Mesothelial cell of epicardium (in vitro differentiated cells): Measurements from ENCODE around the gene LCLAT1. TPM values are rescaled to one million over a fixed set of nuclear protein-coding genes. Genes with fewer than 3 reads are reported as not detected.

ENCODE experiments used
- DNase-seq, 2 experiments: peaks; one replicate each; pipeline ENCODE4 v3.0.0; 2021; ENCODE audit warnings: low spot score in 2 of 2; ENCODE audit not compliant: unreplicated experiment in 2 of 2
- H3K27ac Mint-ChIP-seq: 2 replicates; pipeline ENCODE4 v1.8.0; 2021; ENCODE audit warnings: mixed read lengths
- H3K27me3 Mint-ChIP-seq: 2 replicates; pipeline ENCODE4 v1.8.0; 2021; ENCODE audit warnings: low read depth, mixed read lengths
- H3K36me3 Mint-ChIP-seq: 2 replicates; pipeline ENCODE4 v1.8.0; 2021; ENCODE audit warnings: mixed read lengths
- H3K4me1 Mint-ChIP-seq: 2 replicates; pipeline ENCODE4 v1.8.0; 2021; ENCODE audit warnings: mixed read lengths
- H3K4me3 Mint-ChIP-seq: 2 replicates; pipeline ENCODE4 v1.8.0; 2021; ENCODE audit warnings: mild to moderate bottlenecking, moderate library complexity, mixed read lengths
- H3K9me3 Mint-ChIP-seq: 2 replicates; pipeline ENCODE4 v1.8.0; 2021; ENCODE audit warnings: mixed read lengths
- total RNA-seq: library from RNA; stranded (reverse); gene quantifications from 3 replicates; pipeline ENCODE4 v1.2.1, GENCODE V29; 2021
- TF ChIP-seq, protein P1 (sequence below): fragments of 200-600 bp; sonication (generic); IDR thresholded peaks from one replicate; pipeline ENCODE4 v1.5.0; 2021; ENCODE audit warnings: antibody characterized with exemption; ENCODE audit not compliant: unreplicated experiment

LCLAT1 gene
- total RNA-seq, 1 donor from 2014 or later = 23.2 TPM

GRCh38 chr2:30620102-30620501, 173.1 kb downstream of the LCLAT1 start:
- Mint-ChIP-seq H3K4me1 (peaks cover 5% of the 10 kb centered on the region), H3K4me3 (no peak overlapping the region), H3K27ac (no peak overlapping the region), H3K36me3 (peaks cover 29% of the 10 kb centered on the region), H3K9me3 (peaks cover 15% of the 10 kb centered on the region), H3K27me3 (no peaks in the 10 kb centered on the region)
- DNase-seq = no peak
- TF ChIP-seq, protein P1, sequence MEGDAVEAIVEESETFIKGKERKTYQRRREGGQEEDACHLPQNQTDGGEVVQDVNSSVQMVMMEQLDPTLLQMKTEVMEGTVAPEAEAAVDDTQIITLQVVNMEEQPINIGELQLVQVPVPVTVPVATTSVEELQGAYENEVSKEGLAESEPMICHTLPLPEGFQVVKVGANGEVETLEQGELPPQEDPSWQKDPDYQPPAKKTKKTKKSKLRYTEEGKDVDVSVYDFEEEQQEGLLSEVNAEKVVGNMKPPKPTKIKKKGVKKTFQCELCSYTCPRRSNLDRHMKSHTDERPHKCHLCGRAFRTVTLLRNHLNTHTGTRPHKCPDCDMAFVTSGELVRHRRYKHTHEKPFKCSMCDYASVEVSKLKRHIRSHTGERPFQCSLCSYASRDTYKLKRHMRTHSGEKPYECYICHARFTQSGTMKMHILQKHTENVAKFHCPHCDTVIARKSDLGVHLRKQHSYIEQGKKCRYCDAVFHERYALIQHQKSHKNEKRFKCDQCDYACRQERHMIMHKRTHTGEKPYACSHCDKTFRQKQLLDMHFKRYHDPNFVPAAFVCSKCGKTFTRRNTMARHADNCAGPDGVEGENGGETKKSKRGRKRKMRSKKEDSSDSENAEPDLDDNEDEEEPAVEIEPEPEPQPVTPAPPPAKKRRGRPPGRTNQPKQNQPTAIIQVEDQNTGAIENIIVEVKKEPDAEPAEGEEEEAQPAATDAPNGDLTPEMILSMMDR = no peak

DNA sequence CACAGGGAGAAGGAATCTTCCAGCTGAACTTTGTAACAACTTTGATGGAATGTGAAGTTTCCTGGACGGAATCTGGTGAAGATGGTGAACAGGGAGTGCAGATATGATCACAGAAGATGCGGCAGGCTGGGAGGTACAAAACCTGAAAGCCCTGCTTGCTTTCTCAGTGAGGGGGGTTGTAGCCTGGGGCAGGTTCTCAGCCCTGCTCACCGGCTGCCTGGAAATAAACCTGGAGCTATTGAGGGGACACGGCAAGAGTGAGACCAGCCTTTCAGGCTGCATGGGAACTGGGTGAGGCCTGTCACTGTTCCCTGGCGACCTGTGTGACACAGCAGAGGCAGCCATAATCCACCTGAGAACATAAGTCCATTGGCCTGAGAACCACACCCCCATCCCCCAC, 174.8 kb downstream of the LCLAT1 start:
- TF ChIP-seq, protein P1 = no peak

GRCh38 chr2:30622452-30622851, 175.4 kb downstream of the LCLAT1 start:
- H3K27ac Mint-ChIP-seq = no peak overlapping the region
- peaks cover 27% of the 10 kb centered on the region for H3K36me3 Mint-ChIP-seq
- peaks cover 7% of the 10 kb centered on the region for H3K4me1 Mint-ChIP-seq
- TF ChIP-seq, protein P1 = no peak
- H3K4me3 Mint-ChIP-seq = no peak overlapping the region
- peaks cover 15% of the 10 kb centered on the region for H3K9me3 Mint-ChIP-seq
- DNase-seq = no peak
- H3K27me3 Mint-ChIP-seq = no peaks in the 10 kb centered on the region

More for the DNA sequence above, 174.8 kb downstream of the LCLAT1 start:
- DNase-seq = no peak
- Mint-ChIP-seq H3K36me3 (peaks cover 27% of the 10 kb centered on the region), H3K27ac (no peak overlapping the region), H3K4me3 (no peak overlapping the region), H3K27me3 (no peaks in the 10 kb centered on the region), H3K9me3 (peaks cover 15% of the 10 kb centered on the region), H3K4me1 (peaks cover 7% of the 10 kb centered on the region)

DNA sequence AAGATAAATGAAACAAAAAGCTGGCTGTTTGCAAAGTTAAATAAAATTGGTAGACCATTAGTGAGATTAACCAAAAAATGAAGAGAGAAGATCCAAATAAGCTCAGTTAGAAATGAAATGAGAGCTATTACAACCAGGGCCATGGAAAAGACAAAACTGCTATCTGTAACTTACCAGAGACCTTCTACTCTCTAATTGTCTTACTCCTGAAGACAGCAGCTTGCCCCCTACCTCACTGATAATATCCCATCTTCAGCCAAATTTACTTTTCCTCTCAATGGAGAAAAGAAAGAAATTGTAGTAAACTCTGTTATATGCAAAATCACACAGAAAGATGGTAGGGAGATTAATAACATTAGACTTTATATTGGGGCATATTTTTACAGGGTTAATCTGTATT, 178.2 kb downstream of the LCLAT1 start:
- DNase-seq = no peak
- Mint-ChIP-seq H3K27ac (no peak overlapping the region), H3K4me3 (no peak overlapping the region), H3K27me3 (no peaks in the 10 kb centered on the region), H3K36me3 (peaks cover 23% of the 10 kb centered on the region), H3K9me3 (peaks cover 9% of the 10 kb centered on the region), H3K4me1 (peaks cover 7% of the 10 kb centered on the region)
- TF ChIP-seq, protein P1 = no peak

- H3K4me1 Mint-ChIP-seq = peaks cover 7% of the 10 kb centered on the region
- peaks cover 23% of the 10 kb centered on the region for H3K36me3 Mint-ChIP-seq
- no peak overlapping the region for H3K4me3 Mint-ChIP-seq
- peaks cover 9% of the 10 kb centered on the region for H3K9me3 Mint-ChIP-seq
- no peaks in the 10 kb centered on the region for H3K27me3 Mint-ChIP-seq
- DNase-seq = no peak
- no peak overlapping the region for H3K27ac Mint-ChIP-seq
- TF ChIP-seq, protein P1 = no peak
Measured at GRCh38 chr2:30625701-30626100, 178.7 kb downstream of the LCLAT1 start.

DNA sequence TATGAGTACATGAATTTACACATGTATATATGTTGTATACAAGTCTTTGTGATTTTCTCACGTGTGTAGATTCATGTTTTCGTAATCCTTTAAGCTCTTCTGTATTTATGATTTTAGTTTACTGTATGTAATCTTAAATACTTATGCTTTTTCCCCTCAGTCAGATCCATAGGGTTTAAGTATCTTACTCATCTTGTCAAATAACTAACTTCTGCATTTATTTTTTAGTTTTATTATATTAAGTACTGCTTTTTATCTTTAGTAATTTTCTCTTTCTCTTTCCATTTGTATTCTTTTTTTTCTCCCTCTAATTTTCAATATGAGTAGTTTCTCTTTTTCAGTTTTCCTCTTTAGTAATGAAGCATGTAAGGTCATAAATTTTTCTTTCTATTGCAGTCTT, 179.4 kb downstream of the LCLAT1 start:
- Mint-ChIP-seq H3K36me3 (peaks cover 19% of the 10 kb centered on the region), H3K4me3 (no peak overlapping the region)

More for the DNA sequence above, 179.4 kb downstream of the LCLAT1 start:
- Mint-ChIP-seq H3K4me1 (peaks cover 6% of the 10 kb centered on the region), H3K9me3 (peaks cover 9% of the 10 kb centered on the region), H3K27ac (no peak overlapping the region), H3K27me3 (no peaks in the 10 kb centered on the region)
- TF ChIP-seq, protein P1 = no peak
- DNase-seq = no peak
